GM12892 (cell line): ENCODE results near the gene EPHB1.

ENCODE experiments used
- POLR2A ChIP-seq: IDR thresholded peaks from 2 replicates; pipeline ENCODE4 v1.6.1; 2011; ENCODE audit warnings: low read depth, low read length, control low read depth
- POLR2AphosphoS5 ChIP-seq: IDR thresholded peaks from 2 replicates; pipeline ENCODE4 v1.6.1; 2011; ENCODE audit warnings: low read depth, low read length, control low read depth

DNA sequence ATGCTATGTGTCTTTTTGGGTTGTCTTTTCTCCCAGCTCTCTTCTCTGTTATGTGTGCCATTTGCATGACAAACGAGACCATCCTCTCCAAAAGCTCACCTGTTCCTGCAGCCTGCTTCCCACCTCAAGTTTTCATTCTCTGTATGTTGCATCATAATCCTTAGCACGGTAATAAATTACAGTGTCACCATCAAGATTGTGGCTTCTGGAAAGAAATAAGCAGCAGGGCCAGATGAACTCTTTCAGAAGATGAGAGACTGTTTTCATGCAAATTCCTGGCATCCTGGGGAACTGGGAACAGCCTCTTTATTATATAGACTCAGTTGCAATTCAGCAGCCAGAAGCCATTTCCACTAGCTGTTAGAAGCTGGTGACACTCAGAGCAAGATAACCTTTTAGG lies 436.7 kb downstream of the EPHB1 start:
- TF ChIP-seq POLR2A (no peak), POLR2AphosphoS5 (no peak)
